CD4-positive, alpha-beta memory T cell (primary cell): ENCODE data around the gene MAST4. TPM values are rescaled to one million over a fixed set of nuclear protein-coding genes. Genes with fewer than 3 reads are reported as not detected.

Experiments used
- CTCF ChIA-PET: fragments of 350-600 bp; sonication (Branson Sonifier 250); formaldehyde crosslinking; loops from one replicate; lab custom pipeline; 2021; ENCODE audit warnings: inconsistent platforms; ENCODE audit not compliant: partially characterized antibody; lab: Charles Lee
- POLR2A ChIA-PET: fragments of 350-600 bp; sonication (Branson Sonifier 250); formaldehyde crosslinking; loops from one replicate; lab custom pipeline; 2021; ENCODE audit not compliant: partially characterized antibody; lab: Charles Lee
- DNase-seq, 5 donors: peaks; one replicate each; pipeline versions ENCODE4 v3.0.0 to v3.0.0-alpha.2; 2020 to 2022; ENCODE audit warnings: mixed read lengths in 1 of 5
- H3K27ac ChIP-seq: one replicate; pipeline ENCODE4 v1.7.0; 2013; ENCODE audit warnings: low read depth, low read length
- H3K27me3 ChIP-seq: 2 replicates; pipeline ENCODE4 v1.7.0; 2013; ENCODE audit warnings: mild to moderate bottlenecking, low read length, moderate library complexity; ENCODE audit not compliant: insufficient read depth
- H3K36me3 ChIP-seq: 2 replicates; pipeline ENCODE4 v1.7.0; 2013; ENCODE audit warnings: mild to moderate bottlenecking, low read length, moderate library complexity; ENCODE audit not compliant: insufficient read depth
- H3K4me1 ChIP-seq: 2 replicates; pipeline ENCODE4 v1.7.0; 2013; ENCODE audit warnings: mild to moderate bottlenecking, low read length, moderate library complexity; ENCODE audit not compliant: insufficient read depth
- H3K4me3 ChIP-seq, 2 donors: one replicate each; pipeline ENCODE4 v1.7.0; 2013; ENCODE audit warnings: low read length in 2 of 2, mild to moderate bottlenecking in 1 of 2
- H3K9me3 ChIP-seq, 2 donors: one replicate each; pipeline ENCODE4 v1.7.0; 2013; ENCODE audit warnings: low read length in 2 of 2, control low read depth in 1 of 2; ENCODE audit not compliant: control insufficient read depth in 1 of 2
- H3K27ac Mint-ChIP-seq, 7 donors: one replicate each; pipeline ENCODE4 v1.8.0; 2020 to 2021; ENCODE audit warnings: mixed read lengths in 7 of 7, mild to moderate bottlenecking in 6 of 7, inconsistent platforms in 3 of 7, moderate library complexity in 3 of 7
- H3K27me3 Mint-ChIP-seq, 2 donors: one replicate each; pipeline ENCODE4 v1.8.0; 2020 to 2021; ENCODE audit warnings: mixed read lengths in 2 of 2
- H3K36me3 Mint-ChIP-seq, 2 donors: one replicate each; pipeline ENCODE4 v1.8.0; 2020 to 2021; ENCODE audit warnings: mixed read lengths in 2 of 2, inconsistent platforms in 1 of 2, mild to moderate bottlenecking in 1 of 2
- H3K4me1 Mint-ChIP-seq, 4 donors: one replicate each; pipeline ENCODE4 v1.8.0; 2020 to 2021; ENCODE audit warnings: mixed read lengths in 4 of 4, mild to moderate bottlenecking in 1 of 4
- H3K4me3 Mint-ChIP-seq, 8 donors: one replicate each; pipeline ENCODE4 v1.8.0; 2020 to 2021; ENCODE audit warnings: mixed read lengths in 8 of 8, mild to moderate bottlenecking in 7 of 8, moderate library complexity in 6 of 8, inconsistent platforms in 3 of 8
- H3K9me3 Mint-ChIP-seq, 8 donors: one replicate each; pipeline ENCODE4 v1.8.0; 2020 to 2021; ENCODE audit warnings: mixed read lengths in 8 of 8, mild to moderate bottlenecking in 5 of 8, inconsistent platforms in 3 of 8, moderate library complexity in 1 of 8
- intact Hi-C: fragments of 100-400 bp; cut with micrococcal nuclease; formaldehyde crosslinking; loops from one replicate; pipeline ENCODE4 v1.15.1; 2023
- polyA plus RNA-seq, 2 donors: library from polyadenylated mRNA; unstranded; fragments of 300-500 nt; fragmentation: Illumina TruSeq; gene quantifications; one replicate each; pipeline ENCODE4 v1.2.3, GENCODE V29; 2021
- total RNA-seq, 2 experiments: library from RNA; stranded (reverse); gene quantifications; one replicate each; pipeline ENCODE4 v1.2.3, GENCODE V29; 2021

Gene MAST4
- total and polyA plus RNA-seq, 4 experiments from 2014 or later = 9.2 to 27.0 (median 21.3) TPM

GRCh38 chr5:66582499-66583165, 13.6 kb upstream of the MAST4 start:
- CTCF ChIA-PET = no interaction called here
- Histone ChIP-seq H3K4me3 (no peak overlapping the region), H3K27me3 (no peaks in the 10 kb centered on the region), H3K9me3 (no peaks in the 10 kb centered on the region), H3K4me1 (no peaks in the 10 kb centered on the region), H3K36me3 (no peaks in the 10 kb centered on the region), H3K27ac (no peak overlapping the region)
- Mint-ChIP-seq H3K27me3 (peaks cover 5 to 6% of the 10 kb centered on the region in 2 donors), H3K4me1 (no peaks in the 10 kb centered on the region), H3K36me3 (no peaks in the 10 kb centered on the region), H3K27ac (no peak overlapping the region), H3K4me3 (no peak overlapping the region), H3K9me3 (peaks cover 0 to 1% (median 0%) of the 10 kb centered on the region in 8 donors)
- intact Hi-C loops = no loop called here
- POLR2A ChIA-PET = no interaction called here
- DNase-seq = no peak

- intact Hi-C loops = no loop called here
- Histone ChIP-seq H3K4me1 (no peaks in the 10 kb centered on the region), H3K4me3 (no peak overlapping the region), H3K9me3 (no peaks in the 10 kb centered on the region), H3K36me3 (no peaks in the 10 kb centered on the region), H3K27me3 (no peaks in the 10 kb centered on the region), H3K27ac (no peak overlapping the region)
- Mint-ChIP-seq H3K4me3 (no peak overlapping the region), H3K9me3 (peaks cover 0 to 1% (median 0%) of the 10 kb centered on the region in 8 donors), H3K4me1 (no peaks in the 10 kb centered on the region), H3K27ac (no peak overlapping the region), H3K36me3 (no peaks in the 10 kb centered on the region), H3K27me3 (peaks cover 5 to 8% of the 10 kb centered on the region in 2 donors)
- POLR2A ChIA-PET = no interaction called here
- DNase-seq = no peak
- CTCF ChIA-PET = no interaction called here
Observed at GRCh38 chr5:66585291-66585690, 10.9 kb upstream of the MAST4 start.

- H3K36me3 Mint-ChIP-seq = no peaks in the 10 kb centered on the region
- Histone ChIP-seq H3K9me3 (no peaks in the 10 kb centered on the region), H3K27me3 (no peaks in the 10 kb centered on the region), H3K4me3 (no peak overlapping the region), H3K27ac (no peak overlapping the region), H3K4me1 (no peaks in the 10 kb centered on the region), H3K36me3 (no peaks in the 10 kb centered on the region)
- ChIA-PET CTCF (no interaction called here), POLR2A (no interaction called here)
- no peak overlapping the region for H3K27ac Mint-ChIP-seq
- H3K4me1 Mint-ChIP-seq = no peaks in the 10 kb centered on the region
- no peak overlapping the region for H3K4me3 Mint-ChIP-seq
- intact Hi-C loops = no loop called here
- no peak for DNase-seq
- H3K27me3 Mint-ChIP-seq = peaks cover 7 to 17% of the 10 kb centered on the region in 2 donors
- H3K9me3 Mint-ChIP-seq = no peaks in the 10 kb centered on the region
Observed at GRCh38 chr5:66587771-66588170, 8.4 kb upstream of the MAST4 start.

- ChIA-PET POLR2A (no interaction called here), CTCF (no interaction called here)
- peaks cover 12% of the 10 kb centered on the region for H3K4me1 ChIP-seq
- peaks cover 13% of the 10 kb centered on the region for H3K27me3 ChIP-seq
- peaks cover 0 to 2% (median 0%) of the 10 kb centered on the region in 8 donors for H3K9me3 Mint-ChIP-seq
- H3K27ac Mint-ChIP-seq = no peak overlapping the region
- no peaks in the 10 kb centered on the region for H3K36me3 Mint-ChIP-seq
- intact Hi-C loops = no loop called here
- H3K27me3 Mint-ChIP-seq = peaks cover 37 to 41% of the 10 kb centered on the region in 2 donors
- H3K4me1 Mint-ChIP-seq = peaks cover 7 to 27% (median 13%) of the 10 kb centered on the region in 4 donors
- no peak overlapping the region for H3K27ac ChIP-seq
- no peaks in the 10 kb centered on the region for H3K9me3 ChIP-seq
- H3K4me3 Mint-ChIP-seq = peak overlapping the region; percentile 61 to 86 (median 76)
- H3K36me3 ChIP-seq = no peaks in the 10 kb centered on the region
- no peak for DNase-seq
- H3K4me3 ChIP-seq = no peak overlapping the region
Observed at GRCh38 chr5:66596636-66597182, 516 bp downstream of the MAST4 start.

GRCh38 chr5:66597183-66597757, 1.1 kb downstream of the MAST4 start:
- H3K4me3 ChIP-seq = no peak overlapping the region
- ChIA-PET CTCF (no interaction called here), POLR2A (no interaction called here)
- H3K36me3 ChIP-seq = no peaks in the 10 kb centered on the region
- no peaks in the 10 kb centered on the region for H3K9me3 ChIP-seq
- H3K4me1 Mint-ChIP-seq = peaks cover 7 to 27% (median 13%) of the 10 kb centered on the region in 4 donors
- H3K4me3 Mint-ChIP-seq = peak overlapping the region; percentile 61 to 86 (median 76)
- peaks cover 38 to 39% of the 10 kb centered on the region in 2 donors for H3K27me3 Mint-ChIP-seq
- H3K27me3 ChIP-seq = peaks cover 13% of the 10 kb centered on the region
- H3K27ac ChIP-seq = no peak overlapping the region
- peaks cover 12% of the 10 kb centered on the region for H3K4me1 ChIP-seq
- no peak overlapping the region for H3K27ac Mint-ChIP-seq
- no peak for DNase-seq
- no peaks in the 10 kb centered on the region for H3K36me3 Mint-ChIP-seq
- intact Hi-C loops = no loop called here
- H3K9me3 Mint-ChIP-seq = peaks cover 0 to 2% (median 0%) of the 10 kb centered on the region in 8 donors

GRCh38 chr5:66602621-66603020, 6.4 kb downstream of the MAST4 start:
- Histone ChIP-seq H3K27me3 (peaks cover 9% of the 10 kb centered on the region), H3K36me3 (no peaks in the 10 kb centered on the region), H3K4me1 (peaks cover under 1% of the 10 kb centered on the region), H3K27ac (no peak overlapping the region), H3K9me3 (no peaks in the 10 kb centered on the region), H3K4me3 (no peak overlapping the region)
- intact Hi-C loops = no loop called here
- ChIA-PET POLR2A (no interaction called here), CTCF (no interaction called here)
- H3K4me1 Mint-ChIP-seq = peaks cover 0 to 12% (median 3%) of the 10 kb centered on the region in 4 donors
- peaks cover 24 to 25% of the 10 kb centered on the region in 2 donors for H3K27me3 Mint-ChIP-seq
- no peaks in the 10 kb centered on the region for H3K36me3 Mint-ChIP-seq
- H3K9me3 Mint-ChIP-seq = no peaks in the 10 kb centered on the region
- H3K4me3 Mint-ChIP-seq = no peak overlapping the region
- H3K27ac Mint-ChIP-seq = no peak overlapping the region
- DNase-seq = no peak

- Mint-ChIP-seq H3K36me3 (no peaks in the 10 kb centered on the region), H3K4me3 (no peak overlapping the region), H3K4me1 (peaks cover 0 to 7% (median 0%) of the 10 kb centered on the region in 4 donors), H3K27me3 (peaks cover 18 to 21% of the 10 kb centered on the region in 2 donors), H3K27ac (no peak overlapping the region), H3K9me3 (no peaks in the 10 kb centered on the region)
- no peaks in the 10 kb centered on the region for H3K9me3 ChIP-seq
- CTCF ChIA-PET = no interaction called here
- no peaks in the 10 kb centered on the region for H3K36me3 ChIP-seq
- POLR2A ChIA-PET = no interaction called here
- H3K27ac ChIP-seq = no peak overlapping the region
- no peaks in the 10 kb centered on the region for H3K4me1 ChIP-seq
- DNase-seq = no peak
- intact Hi-C loops = no loop called here
- no peak overlapping the region for H3K4me3 ChIP-seq
- peaks cover 6% of the 10 kb centered on the region for H3K27me3 ChIP-seq
Observed at GRCh38 chr5:66603164-66603563, 7.0 kb downstream of the MAST4 start.
